Stimulated activated CD4-positive, alpha-beta T cell treated with anti-CD3 and anti-CD28 coated beads, Interleukin-1b, Interleukin-23, amount 100 ng/mL, for 4 hours (primary cell): ENCODE measurements around the gene TASP1.

Source experiments
- DNase-seq, 2 donors: peaks; one replicate each; pipeline ENCODE4 v3.0.0-alpha.2; 2020; ENCODE audit warnings: low read depth in 2 of 2

Gene TASP1

GRCh38 chr20:13348311-13349234, 290.2 kb downstream of the TASP1 start:
- DNase-seq, result no peak

- no peak for DNase-seq
Observed at GRCh38 chr20:13344671-13345070, 294.1 kb downstream of the TASP1 start.

GRCh38 chr20:13342469-13343242, 296.1 kb downstream of the TASP1 start:
- DNase-seq, result no peak

- DNase-seq, result no peak
Observed at GRCh38 chr20:13341737-13342393, 296.9 kb downstream of the TASP1 start.

GRCh38 chr20:13340088-13340487, 298.6 kb downstream of the TASP1 start:
- DNase-seq, result no peak
